ENCODE measurements around the gene SESN2. TPM values are rescaled to one million over a fixed set of nuclear protein-coding genes. Genes with fewer than 3 reads are reported as not detected.

Gene SESN2
- 23.6 and 49.3 TPM in 2 replicates for total RNA-seq

GRCh38 chr1:28259252-28259933, at the start of gene SESN2:
Gene SESN2, plus strand, starts transcription at chr1:28259518. Its CDS starts 330 bp downstream, at chr1:28259848.

GRCh38 chr1:28232558-28233263, 26.6 kb upstream of the SESN2 start, which contains the start of gene DNAJC8:
Gene DNAJC8, minus strand, starts transcription at chr1:28233029. Its CDS starts 31 bp downstream, at chr1:28232998.

GRCh38 chr1:28235755-28236655, 23.3 kb upstream of the SESN2 start, which contains the start of gene ATP5IF1:
Gene ATP5IF1, plus strand, starts transcription at chr1:28236124. Its CDS starts 60 bp downstream, at chr1:28236184.

Other genes starting within 250 kb of the SESN2 start
- 12.4 and 14.3 TPM in 2 replicates for gene EYA3, start 170.9 kb upstream of the SESN2 start, total RNA-seq
- gene PTAFR, start 82.8 kb upstream of the SESN2 start, total RNA-seq: under 0.01 and 0.15 TPM in 2 replicates
- gene DNAJC8, start 26.5 kb upstream of the SESN2 start, total RNA-seq: 54.3 and 92.9 TPM in 2 replicates
- 86.5 and 192 TPM in 2 replicates for gene ATP5IF1, start 23.4 kb upstream of the SESN2 start, total RNA-seq
- 29.1 and 29.5 TPM in 2 replicates for gene MED18, start 69.5 kb downstream of the SESN2 start, total RNA-seq
- 4.8 and 8.7 TPM in 2 replicates for gene PHACTR4, start 110.2 kb downstream of the SESN2 start, total RNA-seq
- gene RCC1, start 246.5 kb downstream of the SESN2 start, total RNA-seq: 32.4 and 55.4 TPM in 2 replicates

Data from smooth muscle cell of trachea (primary cell).